Measurements from ENCODE around the gene NAALADL2.

DNA sequence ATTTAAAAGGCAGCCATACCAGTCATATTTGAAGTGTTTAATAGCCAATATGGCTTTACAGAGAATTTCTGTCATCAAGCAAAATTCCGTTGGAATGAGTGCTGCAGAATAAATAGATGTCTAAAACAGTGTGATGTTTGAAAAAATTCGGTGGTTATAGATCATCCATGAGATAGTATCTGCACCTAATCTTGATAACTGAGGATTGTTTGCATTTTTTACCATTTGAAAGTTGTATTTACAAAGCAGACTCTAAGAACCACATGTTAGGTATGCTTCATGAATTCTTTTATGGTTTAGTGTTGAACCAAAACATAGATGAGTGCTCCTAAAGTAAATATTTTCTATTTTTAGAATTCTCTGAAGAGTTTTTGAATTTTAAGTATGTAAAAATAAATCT, 476.1 kb downstream of the NAALADL2 start:
- TF ChIP-seq, protein P1, sequence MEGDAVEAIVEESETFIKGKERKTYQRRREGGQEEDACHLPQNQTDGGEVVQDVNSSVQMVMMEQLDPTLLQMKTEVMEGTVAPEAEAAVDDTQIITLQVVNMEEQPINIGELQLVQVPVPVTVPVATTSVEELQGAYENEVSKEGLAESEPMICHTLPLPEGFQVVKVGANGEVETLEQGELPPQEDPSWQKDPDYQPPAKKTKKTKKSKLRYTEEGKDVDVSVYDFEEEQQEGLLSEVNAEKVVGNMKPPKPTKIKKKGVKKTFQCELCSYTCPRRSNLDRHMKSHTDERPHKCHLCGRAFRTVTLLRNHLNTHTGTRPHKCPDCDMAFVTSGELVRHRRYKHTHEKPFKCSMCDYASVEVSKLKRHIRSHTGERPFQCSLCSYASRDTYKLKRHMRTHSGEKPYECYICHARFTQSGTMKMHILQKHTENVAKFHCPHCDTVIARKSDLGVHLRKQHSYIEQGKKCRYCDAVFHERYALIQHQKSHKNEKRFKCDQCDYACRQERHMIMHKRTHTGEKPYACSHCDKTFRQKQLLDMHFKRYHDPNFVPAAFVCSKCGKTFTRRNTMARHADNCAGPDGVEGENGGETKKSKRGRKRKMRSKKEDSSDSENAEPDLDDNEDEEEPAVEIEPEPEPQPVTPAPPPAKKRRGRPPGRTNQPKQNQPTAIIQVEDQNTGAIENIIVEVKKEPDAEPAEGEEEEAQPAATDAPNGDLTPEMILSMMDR (IDR thresholded peaks at IDR 0.05): no peak
- no peak for TF ChIP-seq ZFX (IDR thresholded peaks at IDR 0.05; ENCODE audit: borderline replicate concordance)
